Activated CD4-positive, CD25-positive, alpha-beta regulatory T cell treated with anti-CD3 and anti-CD28 coated beads, Interleukin-2, amount 50 U/mL, for 24 hours (primary cell): ENCODE data around the gene CFAP300.
A peak's percentile ranks its signal among the peaks of the same experiment; 100 is the strongest.

Source experiments
- ATAC-seq, 2 donors: fragments of 150-1000 bp; cut with Tn5 transposase; one replicate each; pipeline ENCODE4 v1.10.0; 2021; ENCODE audit warnings: mild to moderate bottlenecking in 1 of 2, moderate library complexity in 1 of 2

The CFAP300 gene

DNA sequence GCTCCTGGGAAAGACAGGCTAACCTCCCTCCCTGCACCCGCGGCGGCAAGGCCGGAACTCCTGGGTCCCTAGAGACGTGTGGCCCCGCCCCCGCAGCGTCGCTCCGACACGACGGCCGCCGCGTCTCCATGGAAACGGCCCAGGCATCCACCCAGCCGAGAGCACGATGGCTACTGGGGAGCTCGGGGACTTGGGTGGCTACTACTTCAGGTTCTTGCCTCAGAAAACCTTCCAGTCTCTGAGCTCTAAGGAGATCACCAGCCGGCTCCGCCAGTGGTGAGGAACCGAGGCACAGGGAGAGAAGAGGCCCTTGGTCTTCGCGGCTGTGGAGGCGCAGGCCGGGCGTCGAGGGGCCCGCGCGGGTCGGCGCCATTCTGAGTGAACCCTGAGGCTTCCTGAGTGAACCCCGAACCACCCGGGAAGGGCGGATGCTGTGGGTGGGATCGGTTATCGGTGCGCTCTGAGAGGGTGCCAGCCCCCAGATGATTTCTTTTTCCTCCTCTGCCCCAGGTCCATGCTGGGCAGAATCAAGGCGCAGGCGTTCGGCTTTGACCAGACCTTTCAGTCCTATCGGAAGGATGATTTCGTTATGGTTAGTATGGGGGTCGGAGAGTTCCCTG is at the start of gene CFAP300:
Gene CFAP300 (plus strand): TSS at position 133 of the 620 bp plus-strand sequence. CDS start 34 bp downstream, at position 167.
- peak; percentile 38 to 63 for ATAC-seq

DNA sequence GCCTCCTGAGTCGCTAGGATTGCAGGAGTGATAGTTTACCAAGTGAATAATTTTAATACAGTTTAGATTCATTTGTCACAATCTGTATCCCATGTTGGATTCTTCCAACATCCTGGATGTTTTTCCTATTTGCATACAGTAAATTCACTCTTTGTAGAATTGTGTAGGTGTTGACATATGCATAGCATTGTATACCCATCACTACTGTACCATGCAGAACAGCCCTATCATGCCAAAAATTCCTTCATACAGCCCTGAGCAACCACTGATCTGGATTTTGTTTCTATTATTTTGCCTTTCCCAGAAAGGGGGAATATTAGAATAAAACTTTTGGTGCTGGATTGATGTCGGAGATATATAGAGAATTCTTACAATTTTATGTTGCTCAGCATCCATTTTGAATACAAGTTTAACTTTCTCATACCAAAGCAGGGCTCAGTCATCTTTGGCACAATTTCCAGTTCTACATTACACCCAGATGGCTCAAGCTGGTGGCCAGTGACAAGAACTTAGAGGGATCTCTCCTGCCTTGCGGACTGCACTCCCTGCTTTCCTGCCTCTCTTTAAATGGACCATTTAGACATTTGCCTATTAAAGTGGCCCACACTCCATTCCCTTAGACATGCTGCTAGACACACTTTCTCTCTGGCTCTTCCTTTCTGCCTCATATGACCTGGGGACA is 45.4 kb upstream of the CFAP300 start:
- ATAC-seq, result no peak

DNA sequence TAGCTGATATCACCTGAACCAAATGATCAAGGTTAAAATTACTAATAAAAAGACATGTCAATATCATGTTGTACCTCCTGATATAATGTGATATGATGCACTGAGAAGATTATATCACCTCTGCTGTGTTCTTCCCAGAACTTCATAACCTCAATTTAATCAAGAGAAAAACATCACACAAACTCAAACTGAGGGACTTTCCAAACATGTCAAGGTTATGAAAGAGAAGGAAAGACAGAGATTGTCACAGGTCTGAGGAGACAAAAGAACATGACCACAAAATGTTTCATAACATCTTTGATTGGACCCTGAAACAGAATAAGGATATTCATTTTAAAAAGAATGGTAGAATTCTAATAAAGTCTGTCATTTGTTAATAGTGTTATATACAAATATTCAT is 43.0 kb upstream of the CFAP300 start:
- no peak for ATAC-seq

- no peak for ATAC-seq
Observed at GRCh38 chr11:102005306-102005705, 41.9 kb upstream of the CFAP300 start.

DNA sequence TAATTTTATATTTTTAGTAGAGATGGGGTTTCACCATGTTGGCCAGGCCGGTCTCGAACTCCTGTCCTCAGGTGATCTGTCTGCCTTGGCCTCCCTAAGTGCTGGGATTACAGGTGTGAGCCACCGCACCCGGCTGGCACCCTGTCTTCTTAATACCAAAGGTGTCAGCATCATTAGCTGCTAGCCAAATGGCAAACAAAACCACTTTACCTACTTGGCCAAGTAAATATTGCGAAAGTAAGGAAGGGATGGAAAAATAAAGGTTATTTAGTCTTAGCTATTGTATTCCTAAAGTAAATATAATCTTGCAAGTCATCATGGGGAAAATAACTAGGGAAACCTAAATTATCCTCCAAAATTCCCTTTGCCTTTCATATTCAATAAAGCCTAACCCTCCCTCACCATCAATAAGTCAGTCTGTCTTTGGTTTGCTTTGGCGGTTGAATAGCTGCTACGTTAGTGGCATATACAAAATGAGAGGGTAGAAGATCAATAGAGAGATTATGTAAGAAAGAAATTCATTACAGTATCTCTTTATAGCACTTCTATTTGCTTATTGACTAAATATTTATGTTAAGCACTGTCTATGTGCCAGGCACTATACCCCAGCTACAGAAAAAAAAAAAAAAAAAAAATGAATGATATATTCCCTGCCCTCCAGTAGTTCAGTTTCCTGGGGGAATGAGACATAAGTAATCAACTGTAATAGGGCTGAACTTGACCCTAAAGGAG is 40.2 kb upstream of the CFAP300 start:
- ATAC-seq, result no peak

DNA sequence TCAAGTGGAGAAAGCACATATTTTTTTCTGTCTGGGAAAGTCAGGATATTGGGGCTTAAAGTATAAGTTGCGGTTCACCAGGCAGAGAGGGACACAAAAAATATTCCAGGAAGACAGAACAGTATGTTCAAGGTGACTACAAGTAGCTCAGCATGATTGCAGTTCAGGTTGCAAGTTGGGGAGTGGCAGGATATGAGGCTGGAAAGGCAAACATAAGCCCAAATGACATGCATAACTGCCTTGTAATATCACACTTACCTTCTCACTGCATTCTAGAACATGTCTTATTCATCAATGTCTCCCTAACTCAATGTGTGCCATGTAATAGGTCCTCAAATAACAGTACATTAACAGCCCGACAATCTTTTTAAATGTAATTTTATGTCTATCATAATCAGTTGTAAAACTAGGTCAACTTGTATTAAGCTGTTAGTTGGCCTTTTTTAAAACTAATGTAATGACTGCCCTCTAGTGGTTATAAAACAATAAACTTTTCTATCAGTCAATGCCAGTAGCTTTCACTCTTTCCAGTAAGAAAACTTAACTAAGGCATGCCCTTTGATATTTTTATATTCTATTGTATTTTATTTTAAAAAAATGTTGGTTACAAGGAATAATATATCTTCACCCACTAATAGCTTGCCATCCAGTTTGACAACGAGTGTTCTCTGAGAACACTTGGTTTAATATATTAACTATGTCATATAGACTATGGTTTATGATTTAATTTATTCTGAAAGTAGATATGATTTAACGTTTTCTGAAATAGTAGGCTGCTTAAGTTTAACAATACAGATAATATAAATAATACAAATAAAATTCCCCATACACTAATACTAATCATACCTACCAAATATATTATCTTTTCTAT is 39.4 kb upstream of the CFAP300 start:
- ATAC-seq, result no peak

DNA sequence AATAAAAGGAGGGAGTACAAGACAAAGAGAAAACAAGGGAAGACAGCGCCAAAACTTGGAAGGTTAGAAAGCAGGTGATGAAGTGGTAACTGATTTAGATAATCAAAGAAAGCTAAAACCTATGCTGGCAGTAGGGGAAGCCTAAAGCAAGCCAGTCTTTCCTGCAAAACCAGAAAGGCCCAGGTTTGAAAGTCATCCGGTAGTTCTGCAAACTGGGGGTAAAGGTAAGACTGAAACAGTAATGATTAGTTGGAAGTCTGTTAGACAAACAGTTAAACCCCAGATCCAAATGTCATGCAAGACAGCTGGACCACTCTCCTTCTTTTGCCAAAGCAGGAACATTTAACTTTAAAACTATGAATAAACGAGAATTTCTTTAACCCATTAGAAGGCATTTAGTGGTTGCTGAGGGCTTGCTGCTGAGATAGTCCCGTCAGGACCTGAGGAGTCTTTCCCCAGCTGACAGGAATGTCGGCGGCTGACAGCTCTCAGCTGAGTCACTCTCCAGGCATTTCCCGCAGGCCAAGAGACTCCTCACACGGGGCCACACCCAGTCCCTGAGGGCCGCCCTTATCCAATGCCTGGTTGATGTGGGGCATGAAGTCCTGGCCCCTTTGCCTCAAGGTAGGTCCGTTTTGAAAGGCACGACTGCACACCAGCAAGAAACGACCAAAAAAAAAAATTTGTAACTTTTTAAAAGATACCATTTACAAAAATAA is 36.3 kb upstream of the CFAP300 start:
- no peak for ATAC-seq

GRCh38 chr11:102012946-102013345 is 34.3 kb upstream of the CFAP300 start:
- no peak for ATAC-seq

GRCh38 chr11:102014756-102015155 is 32.5 kb upstream of the CFAP300 start:
- no peak for ATAC-seq

- no peak for ATAC-seq
Observed at GRCh38 chr11:102017026-102017425, 30.2 kb upstream of the CFAP300 start.

DNA sequence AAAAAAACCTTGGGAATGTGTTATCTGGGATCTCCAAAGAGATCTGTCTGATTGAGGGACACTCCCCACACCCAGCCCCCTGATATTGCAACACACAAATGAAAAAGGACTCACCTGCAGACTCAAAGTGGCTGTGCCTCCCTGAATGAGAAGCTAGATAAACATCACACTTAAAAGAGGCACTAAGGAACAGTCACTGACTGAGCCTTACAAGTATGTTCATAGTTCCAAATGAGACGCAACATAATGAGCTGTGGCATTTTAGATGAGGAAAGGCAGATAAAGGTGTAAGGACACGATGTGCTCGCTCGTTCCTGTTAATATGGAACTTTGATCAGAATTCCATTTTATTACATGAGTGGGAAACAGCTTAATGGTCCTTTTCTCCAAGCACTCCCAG is 21.0 kb upstream of the CFAP300 start:
- ATAC-seq, result no peak

- ATAC-seq, result no peak
Observed at GRCh38 chr11:102026959-102027358, 20.3 kb upstream of the CFAP300 start.

GRCh38 chr11:102036757-102037156 is 10.5 kb upstream of the CFAP300 start:
- no peak for ATAC-seq

DNA sequence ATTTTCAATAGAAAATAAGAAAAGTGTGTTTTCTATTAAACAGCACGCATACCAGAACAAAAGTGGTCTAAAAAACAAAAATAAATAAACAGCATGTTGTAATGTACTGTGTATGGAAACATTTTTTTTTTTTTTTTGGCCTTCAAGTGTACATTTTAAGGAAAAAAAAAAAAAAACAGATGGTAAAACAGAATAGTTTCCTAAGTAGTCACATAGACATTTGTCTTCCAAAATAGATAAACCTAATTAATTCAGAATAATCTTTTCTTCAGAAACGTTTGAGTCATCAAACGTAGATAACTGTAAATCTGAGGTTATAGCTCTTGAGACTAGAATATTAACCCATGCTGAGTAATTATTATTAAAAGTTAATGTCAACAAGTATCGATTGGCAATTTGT is 396 bp upstream of the CFAP300 start:
- ATAC-seq, result no peak

DNA sequence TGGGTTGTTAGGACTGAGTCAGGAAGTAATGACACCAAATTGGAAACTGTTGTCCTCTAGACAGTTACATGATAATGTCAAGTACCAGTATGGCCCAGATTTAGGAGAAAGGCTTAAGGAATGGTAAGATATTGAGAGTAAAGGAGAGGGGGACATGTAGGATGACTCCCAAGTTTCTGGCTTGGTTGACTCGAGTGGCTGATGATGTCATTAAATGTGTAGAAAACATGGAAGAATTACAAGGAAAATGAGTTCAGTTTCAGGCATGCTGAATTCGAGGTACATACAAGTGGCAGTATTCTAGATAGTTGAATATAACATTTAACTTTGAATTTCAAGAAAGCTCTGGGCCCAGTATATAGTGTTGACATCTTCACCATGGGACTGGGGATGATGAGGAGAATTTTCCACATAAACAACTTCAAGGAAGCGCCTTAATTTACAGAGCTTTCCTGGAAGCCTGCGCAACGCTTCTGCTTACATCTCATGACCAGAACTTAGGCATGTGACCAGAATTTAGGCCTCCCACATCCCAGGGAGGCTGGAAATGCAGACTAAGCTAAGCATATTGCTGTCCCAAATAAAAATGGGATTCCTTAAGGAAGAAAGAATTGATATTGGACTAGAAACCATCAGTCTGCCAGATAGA is 3.8 kb downstream of the CFAP300 start:
- no peak for ATAC-seq

GRCh38 chr11:102061276-102061675 is 14.0 kb downstream of the CFAP300 start:
- ATAC-seq, result no peak

DNA sequence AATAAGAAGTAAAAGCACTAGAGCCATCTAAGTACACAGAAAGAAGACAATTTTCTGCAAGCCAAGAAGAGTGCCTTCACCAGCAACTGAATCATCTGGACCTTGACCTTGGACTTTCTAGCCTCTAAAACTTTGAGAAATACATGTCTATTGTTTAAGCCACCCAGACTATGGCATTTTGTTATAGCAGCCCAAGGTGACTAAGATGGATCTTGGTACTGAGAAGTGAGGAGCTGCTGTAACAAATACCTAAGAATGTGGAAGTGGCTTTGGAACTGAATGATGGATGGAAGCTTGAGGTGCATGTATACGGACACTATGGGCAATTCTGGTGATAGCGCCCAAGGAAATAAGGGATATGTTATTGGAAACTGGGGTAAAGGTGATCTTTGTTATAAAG is 14.9 kb downstream of the CFAP300 start:
- ATAC-seq, result no peak

GRCh38 chr11:102064316-102064715 is 17.1 kb downstream of the CFAP300 start:
- ATAC-seq, result no peak

- ATAC-seq, result no peak
Observed at GRCh38 chr11:102070766-102071165, 23.5 kb downstream of the CFAP300 start.

- ATAC-seq, result no peak
Observed at GRCh38 chr11:102071497-102072472, 24.5 kb downstream of the CFAP300 start.
